ENCODE data around the gene CABLES1.

DNA sequence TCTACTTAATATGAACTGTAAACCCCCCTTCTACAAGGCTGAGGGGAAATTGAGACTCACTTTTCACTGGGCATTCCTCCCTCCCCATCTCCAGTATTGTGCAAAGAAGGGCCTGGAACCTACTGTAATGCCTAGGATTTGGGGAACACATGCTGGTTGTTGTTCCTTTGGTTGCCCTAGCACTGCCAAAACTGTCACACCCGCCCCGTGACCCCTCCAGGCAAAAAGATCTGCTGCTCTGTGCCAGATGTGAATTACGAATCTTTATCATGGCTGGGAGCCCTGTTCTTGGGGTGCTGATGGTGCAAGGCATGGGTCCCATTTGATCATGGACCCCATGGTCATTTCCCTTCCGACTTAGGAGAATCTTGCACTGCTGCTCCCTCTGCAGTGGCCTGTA is 95.4 kb downstream of the CABLES1 start:
- TF ChIP-seq, protein P1, sequence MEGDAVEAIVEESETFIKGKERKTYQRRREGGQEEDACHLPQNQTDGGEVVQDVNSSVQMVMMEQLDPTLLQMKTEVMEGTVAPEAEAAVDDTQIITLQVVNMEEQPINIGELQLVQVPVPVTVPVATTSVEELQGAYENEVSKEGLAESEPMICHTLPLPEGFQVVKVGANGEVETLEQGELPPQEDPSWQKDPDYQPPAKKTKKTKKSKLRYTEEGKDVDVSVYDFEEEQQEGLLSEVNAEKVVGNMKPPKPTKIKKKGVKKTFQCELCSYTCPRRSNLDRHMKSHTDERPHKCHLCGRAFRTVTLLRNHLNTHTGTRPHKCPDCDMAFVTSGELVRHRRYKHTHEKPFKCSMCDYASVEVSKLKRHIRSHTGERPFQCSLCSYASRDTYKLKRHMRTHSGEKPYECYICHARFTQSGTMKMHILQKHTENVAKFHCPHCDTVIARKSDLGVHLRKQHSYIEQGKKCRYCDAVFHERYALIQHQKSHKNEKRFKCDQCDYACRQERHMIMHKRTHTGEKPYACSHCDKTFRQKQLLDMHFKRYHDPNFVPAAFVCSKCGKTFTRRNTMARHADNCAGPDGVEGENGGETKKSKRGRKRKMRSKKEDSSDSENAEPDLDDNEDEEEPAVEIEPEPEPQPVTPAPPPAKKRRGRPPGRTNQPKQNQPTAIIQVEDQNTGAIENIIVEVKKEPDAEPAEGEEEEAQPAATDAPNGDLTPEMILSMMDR (IDR thresholded peaks at IDR 0.05) = no peak
- no peak for TF ChIP-seq POLR2A (IDR thresholded peaks at IDR 0.05)

Data from testis (tissue), 2 donors.